ENCODE measurements around the gene RILPL1.
A peak's percentile ranks its signal among the peaks of the same experiment; 100 is the strongest.
"Not testable (repeated sequence)": the region's sequence is repeated elsewhere in the genome, so short reads cannot be mapped to it uniquely, and the experiment has no call there.

RILPL1 gene

GRCh38 chr12:123457980-123458779 is 75.3 kb downstream of the RILPL1 start, which contains the start of gene SNRNP35:
Gene SNRNP35, plus strand, starts transcription at chr12:123458139. Its CDS starts 7,402 bp downstream, at chr12:123465541.
- peak; percentile 85 to 89 for DNase-seq

GRCh38 chr12:123453165-123453564 is 80.4 kb downstream of the RILPL1 start:
- no peak for DNase-seq

GRCh38 chr12:123452276-123452550 is 81.3 kb downstream of the RILPL1 start:
- not testable (repeated sequence) for DNase-seq

GRCh38 chr12:123450636-123451035 is 82.9 kb downstream of the RILPL1 start:
- no peak for DNase-seq

GRCh38 chr12:123449856-123450255 is 83.7 kb downstream of the RILPL1 start:
- DNase-seq: no peak

- peak in 1 of 2 donors; percentile 20 for DNase-seq
Measured at GRCh38 chr12:123449249-123449733, 84.2 kb downstream of the RILPL1 start.

- DNase-seq: no peak
Measured at GRCh38 chr12:123446333-123446713, 87.2 kb downstream of the RILPL1 start.

GRCh38 chr12:123445388-123446332 is 87.9 kb downstream of the RILPL1 start:
- no peak for DNase-seq

- DNase-seq: no peak
Measured at GRCh38 chr12:123444092-123445026, 89.2 kb downstream of the RILPL1 start.

- DNase-seq: no peak
Measured at GRCh38 chr12:123442774-123443173, 90.7 kb downstream of the RILPL1 start.

- DNase-seq: no peak
Measured at GRCh38 chr12:123441523-123442164, 91.9 kb downstream of the RILPL1 start.

GRCh38 chr12:123436017-123436964 is 97.2 kb downstream of the RILPL1 start, which contains the start of gene RILPL2:
Gene RILPL2, minus strand, starts transcription at chr12:123436684. Its CDS starts 264 bp downstream, at chr12:123436420.
- peak; percentile 89 to 94 for DNase-seq

- DNase-seq: no peak
Measured at GRCh38 chr12:123435636-123436016, 97.9 kb downstream of the RILPL1 start.

GRCh38 chr12:123433615-123434014 is 99.9 kb downstream of the RILPL1 start:
- DNase-seq: no peak

GRCh38 chr12:123431951-123432817 is 101.3 kb downstream of the RILPL1 start:
- DNase-seq: peak; percentile 49 to 56

- not testable (repeated sequence) for DNase-seq
Measured at GRCh38 chr12:123429101-123429500, 104.4 kb downstream of the RILPL1 start.

- no peak for DNase-seq
Measured at GRCh38 chr12:123428591-123428990, 104.9 kb downstream of the RILPL1 start.

GRCh38 chr12:123427036-123427769 is 106.3 kb downstream of the RILPL1 start:
- DNase-seq: peak; percentile 71 to 75

GRCh38 chr12:123421314-123421713 is 112.2 kb downstream of the RILPL1 start:
- DNase-seq: no peak

Measured in CD4-positive, alpha-beta T cell treated with Interferon alpha-2 for 1 hour (primary cell).